ENCODE results near the gene SLC45A3. TPM values are rescaled to one million over a fixed set of nuclear protein-coding genes. Genes with fewer than 3 reads are reported as not detected.
A peak's percentile ranks its signal among the peaks of the same experiment; 100 is the strongest.

SLC45A3 gene
- total RNA-seq, 3 donors from 2014 or later (not counting 1 experiment from before 2014, with no cell fraction given): 0.31 to 28.8 (median 1.8) TPM

- TF ChIP-seq CTCF (IDR thresholded peaks at IDR 0.05): no peak
- Mint-ChIP-seq H3K27me3 (ENCODE audit: low read depth in 2 of 2) (no peaks in the 10 kb centered on the region), H3K27ac (peak overlapping the region in 1 of 2 donors; percentile 47), H3K9me3 (no peaks in the 10 kb centered on the region), H3K4me3 (no peak overlapping the region), H3K4me1 (peaks cover 6 to 16% of the 10 kb centered on the region in 2 donors), H3K36me3 (peaks cover 30% of the 10 kb centered on the region)
- Histone ChIP-seq H3K27ac (ENCODE audit: low read length) (no peak overlapping the region), H3K36me3 (ENCODE audit: control insufficient read depth, insufficient read depth, low read length) (peaks cover 83% of the 10 kb centered on the region), H3K4me1 (ENCODE audit: control insufficient read depth, insufficient read depth, low read length) (no peaks in the 10 kb centered on the region), H3K9me3 (ENCODE audit: control insufficient read depth, insufficient read depth, low read length) (no peaks in the 10 kb centered on the region), H3K4me3 (ENCODE audit: low read length) (no peak overlapping the region), H3K27me3 (ENCODE audit: control insufficient read depth, insufficient read depth, low read length) (no peaks in the 10 kb centered on the region)
- DNase-seq: no peak
- intact Hi-C loops (cut with micrococcal nuclease): no loop called here
- ATAC-seq: no peak
- no CpG with 5 or more reads among the region's 1 CpG for WGBS (ENCODE audit: insufficient coverage)
These were observed 63.6 kb downstream of the SLC45A3 start for GRCh38 chr1:205616563-205617293.

GRCh38 chr1:205615789-205616188, 64.5 kb downstream of the SLC45A3 start:
- no peak overlapping the region for H3K4me3 ChIP-seq (ENCODE audit: low read length)
- Mint-ChIP-seq H3K27ac (peak overlapping the region; percentile 47 to 71), H3K4me3 (no peak overlapping the region), H3K9me3 (no peaks in the 10 kb centered on the region), H3K36me3 (peaks cover 39% of the 10 kb centered on the region), H3K27me3 (ENCODE audit: low read depth in 2 of 2) (no peaks in the 10 kb centered on the region), H3K4me1 (peaks cover 15 to 25% of the 10 kb centered on the region in 2 donors)
- H3K27me3 ChIP-seq (ENCODE audit: control insufficient read depth, insufficient read depth, low read length): no peaks in the 10 kb centered on the region
- WGBS (ENCODE audit: insufficient coverage): no CpG with 5 or more reads among the region's 1 CpG
- ATAC-seq (no peak), DNase-seq (no peak)
- no peaks in the 10 kb centered on the region for H3K4me1 ChIP-seq (ENCODE audit: control insufficient read depth, insufficient read depth, low read length)
- intact Hi-C loops (cut with micrococcal nuclease): no loop called here
- peaks cover 90% of the 10 kb centered on the region for H3K36me3 ChIP-seq (ENCODE audit: control insufficient read depth, insufficient read depth, low read length)
- no peaks in the 10 kb centered on the region for H3K9me3 ChIP-seq (ENCODE audit: control insufficient read depth, insufficient read depth, low read length)
- no peak overlapping the region for H3K27ac ChIP-seq (ENCODE audit: low read length)
- TF ChIP-seq CTCF (IDR thresholded peaks at IDR 0.05): no peak

- no peaks in the 10 kb centered on the region for H3K4me1 ChIP-seq (ENCODE audit: control insufficient read depth, insufficient read depth, low read length)
- Mint-ChIP-seq H3K4me3 (no peak overlapping the region), H3K4me1 (peaks cover 25 to 31% of the 10 kb centered on the region in 2 donors), H3K27me3 (ENCODE audit: low read depth in 2 of 2) (no peaks in the 10 kb centered on the region), H3K9me3 (no peaks in the 10 kb centered on the region), H3K36me3 (peaks cover 35% of the 10 kb centered on the region), H3K27ac (no peak overlapping the region)
- H3K36me3 ChIP-seq (ENCODE audit: control insufficient read depth, insufficient read depth, low read length): peaks cover 84% of the 10 kb centered on the region
- WGBS (ENCODE audit: insufficient coverage): 97% methylated on average over 2 of the region's 2 CpGs
- DNase-seq (no peak), ATAC-seq (no peak)
- intact Hi-C loops (cut with micrococcal nuclease): no loop called here
- H3K4me3 ChIP-seq (ENCODE audit: low read length): no peak overlapping the region
- no peak for TF ChIP-seq CTCF (IDR thresholded peaks at IDR 0.05)
- H3K9me3 ChIP-seq (ENCODE audit: control insufficient read depth, insufficient read depth, low read length): no peaks in the 10 kb centered on the region
- H3K27me3 ChIP-seq (ENCODE audit: control insufficient read depth, insufficient read depth, low read length): no peaks in the 10 kb centered on the region
- no peak overlapping the region for H3K27ac ChIP-seq (ENCODE audit: low read length)
These were observed 66.4 kb downstream of the SLC45A3 start for GRCh38 chr1:205613854-205614412.
